Mucosa of descending colon (tissue), 3 donors: ENCODE results near the gene SST. TPM values are rescaled to one million over a fixed set of nuclear protein-coding genes. Genes with fewer than 3 reads are reported as not detected.

Source experiments
- ATAC-seq: fragments of 200-7000 bp; cut with Tn5 transposase; one replicate; pipeline ENCODE4 v1.9.1; 2020; ENCODE audit warnings: mild to moderate bottlenecking, moderate library complexity
- DNase-seq, 3 donors: peaks; one replicate each; pipeline ENCODE4 v3.0.0-alpha.2; 2020
- H3K36me3 ChIP-seq: fragments of 200-600 bp; one replicate; pipeline ENCODE4 v1.8.0; 2021; ENCODE audit warnings: low read depth, mild to moderate bottlenecking
- H3K4me1 ChIP-seq: fragments of 200-600 bp; one replicate; pipeline ENCODE4 v1.8.0; 2021; ENCODE audit warnings: low read depth, mild to moderate bottlenecking
- H3K4me3 ChIP-seq: fragments of 200-600 bp; one replicate; pipeline ENCODE4 v1.8.0; 2021; ENCODE audit warnings: mild to moderate bottlenecking
- H3K9me3 ChIP-seq: fragments of 200-600 bp; one replicate; pipeline ENCODE4 v1.8.0; 2021; ENCODE audit warnings: mild to moderate bottlenecking
- CTCF ChIP-seq: fragments of 200-600 bp; IDR thresholded peaks from one replicate; pipeline ENCODE4 v1.8.0; 2022; ENCODE audit warnings: antibody characterized with exemption, mild to moderate bottlenecking
- intact Hi-C, 2 donors: fragments of 100-400 bp; cut with DNase I in 1 of 2; cut with micrococcal nuclease in 1 of 2; formaldehyde crosslinking; loops; one replicate each; pipeline versions ENCODE4 v1.11.0 to v1.11.1; 2022; cut with DNase I, micrococcal nuclease
- total RNA-seq, 3 donors: library from RNA; stranded (reverse); fragmentation: NEBNext Ultra II Directional in 2 of 3; extraction: Animal tissue kit (Norgen Biotek cat#: 25700) in 2 of 3; gene quantifications; one replicate each; pipeline versions ENCODE4 v1.2.1 to v1.2.4, GENCODE V29; 2021 to 2023
- donor health status: DM: no; HTN: no; CAD: no; lungs with moderate emphysema.
- donor health status: DM: no; HTN: no; CAD: no.
- donor health status: DM: no; HTN: yes; CAD: no.

SST gene
- total RNA-seq, 3 donors from 2014 or later = 7.2 to 29.5 (median 23.8) TPM

- intact Hi-C loops = no loop called here
- TF ChIP-seq CTCF = no peak
- Histone ChIP-seq H3K36me3 (no peaks in the 10 kb centered on the region), H3K4me3 (no peak overlapping the region), H3K9me3 (no peaks in the 10 kb centered on the region), H3K4me1 (no peaks in the 10 kb centered on the region)
- ATAC-seq (no peak), DNase-seq (no peak)
These were observed 43.6 kb downstream of the SST start for GRCh38 chr3:187626581-187626980.

- no peak for TF ChIP-seq CTCF
- intact Hi-C loops = no loop called here
- H3K4me3 ChIP-seq = no peak overlapping the region
- H3K4me1 ChIP-seq = no peaks in the 10 kb centered on the region
- H3K36me3 ChIP-seq = no peaks in the 10 kb centered on the region
- DNase-seq (no peak), ATAC-seq (no peak)
- no peaks in the 10 kb centered on the region for H3K9me3 ChIP-seq
These were observed 45.6 kb downstream of the SST start for GRCh38 chr3:187624588-187624987.

GRCh38 chr3:187623285-187623814 is 46.8 kb downstream of the SST start:
- intact Hi-C loops = no loop called here
- DNase-seq = no peak
- Histone ChIP-seq H3K36me3 (no peaks in the 10 kb centered on the region), H3K4me1 (no peaks in the 10 kb centered on the region), H3K9me3 (no peaks in the 10 kb centered on the region), H3K4me3 (no peak overlapping the region)
- ATAC-seq = no peak
- no peak for TF ChIP-seq CTCF

- TF ChIP-seq CTCF = no peak
- H3K4me3 ChIP-seq = no peak overlapping the region
- H3K4me1 ChIP-seq = no peaks in the 10 kb centered on the region
- intact Hi-C loops = no loop called here
- ATAC-seq (no peak), DNase-seq (no peak)
- H3K9me3 ChIP-seq = no peaks in the 10 kb centered on the region
- no peaks in the 10 kb centered on the region for H3K36me3 ChIP-seq
These were observed 48.3 kb downstream of the SST start for GRCh38 chr3:187621881-187622280.

- TF ChIP-seq CTCF = no peak
- Histone ChIP-seq H3K4me3 (no peak overlapping the region), H3K36me3 (no peaks in the 10 kb centered on the region), H3K9me3 (no peaks in the 10 kb centered on the region), H3K4me1 (no peaks in the 10 kb centered on the region)
- no peak for ATAC-seq
- no peak for DNase-seq
- intact Hi-C loops = no loop called here
These were observed 50.7 kb downstream of the SST start for GRCh38 chr3:187619461-187619860.

Other genes starting within 250 kb of the SST start
- gene RTP2, start 32.2 kb upstream of the SST start, total RNA-seq = not detected
- 100 to 1,000 TPM in 1 of 3 donors, 10 to 100 TPM in 2; 10.9 to 133 (median 23.8) TPM for gene BCL6, start 75.1 kb upstream of the SST start, total RNA-seq